Measurements from ENCODE around the gene CLDN2. TPM values are rescaled to one million over a fixed set of nuclear protein-coding genes. Genes with fewer than 3 reads are reported as not detected.

The CLDN2 gene
- polyA plus RNA-seq, 3 donors = not detected

- WGBS (ENCODE audit: insufficient coverage) = no CpG with 5 or more reads among the region's 2 CpGs
- Mint-ChIP-seq H3K27me3 (ENCODE audit: low read depth in 3 of 3) (no peaks in the 10 kb centered on the region), H3K4me1 (peaks cover 4% of the 10 kb centered on the region), H3K4me3 (no peak overlapping the region), H3K9me3 (no peaks in the 10 kb centered on the region), H3K36me3 (no peaks in the 10 kb centered on the region), H3K27ac (no peak overlapping the region)
- no peaks in the 10 kb centered on the region for H3K9me3 ChIP-seq (replicated peaks in 1 of 2; ENCODE audit: control insufficient read depth in 1 of 2, insufficient read depth in 1 of 2, low read length in 2 of 2)
- no peak overlapping the region for H3K27ac ChIP-seq (ENCODE audit: low read depth in 1 of 2, low read length in 2 of 2)
- no peaks in the 10 kb centered on the region for H3K36me3 ChIP-seq (replicated peaks in 1 of 2; ENCODE audit: control insufficient read depth in 1 of 2, insufficient read depth in 2 of 2, low read length in 2 of 2)
- no peaks in the 10 kb centered on the region for H3K4me1 ChIP-seq (ENCODE audit: control insufficient read depth in 1 of 2, insufficient read depth in 2 of 2, low read length in 2 of 2)
- H3K4me2 ChIP-seq (replicated peaks; ENCODE audit: extremely low read depth, low read length, poor library complexity, severe bottlenecking) = no peak overlapping the region
- no peak for TF ChIP-seq CTCF (IDR thresholded peaks at IDR 0.05)
- no peak overlapping the region for H3K9ac ChIP-seq (ENCODE audit: insufficient read depth, low read length, poor library complexity, severe bottlenecking)
- no peaks in the 10 kb centered on the region for H3K27me3 ChIP-seq (ENCODE audit: control insufficient read depth in 2 of 2, insufficient read depth in 2 of 2, low read length in 2 of 2)
- intact Hi-C loops (cut with micrococcal nuclease) = no loop called here
- no peak overlapping the region for H3K4me3 ChIP-seq (replicated peaks in 1 of 3; ENCODE audit: low read depth in 2 of 3, low read length in 3 of 3)
- DNase-seq = no peak
- no peak overlapping the region for H2AFZ ChIP-seq (ENCODE audit: insufficient read depth, low read depth, low read length, poor library complexity, severe bottlenecking)
- H3K79me2 ChIP-seq (ENCODE audit: insufficient read depth, low read length) = no peaks in the 10 kb centered on the region
- no peaks in the 10 kb centered on the region for H4K20me1 ChIP-seq (ENCODE audit: insufficient read depth, low read length)
These were observed 30.2 kb downstream of the CLDN2 start for GRCh38 chrX:106950381-106950780.

DNA sequence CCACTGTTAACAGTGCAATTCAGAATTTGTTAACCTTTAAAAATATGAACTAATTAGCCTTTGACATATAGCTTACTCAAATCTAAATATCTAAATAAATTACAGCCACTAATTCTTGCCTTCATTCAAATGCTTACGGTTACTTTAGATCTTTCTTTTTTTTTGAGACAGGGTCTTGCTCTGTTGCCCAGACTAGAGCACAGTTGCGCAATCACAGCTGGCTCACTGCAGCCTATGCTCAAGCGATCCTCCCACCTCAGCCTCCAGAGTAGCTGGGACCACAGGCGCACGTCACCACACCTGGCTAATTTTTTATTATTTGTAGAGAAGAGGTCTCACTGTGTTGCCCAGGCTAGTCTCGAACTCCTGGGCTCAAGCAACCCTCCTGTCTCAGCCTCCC, 31.0 kb downstream of the CLDN2 start:
- H3K4me3 ChIP-seq (replicated peaks in 1 of 3; ENCODE audit: low read depth in 2 of 3, low read length in 3 of 3) = no peak overlapping the region
- no peaks in the 10 kb centered on the region for H4K20me1 ChIP-seq (ENCODE audit: insufficient read depth, low read length)
- peaks cover 4% of the 10 kb centered on the region for H3K4me1 Mint-ChIP-seq
- DNase-seq = no peak
- H3K4me3 Mint-ChIP-seq = no peak overlapping the region
- no peaks in the 10 kb centered on the region for H3K27me3 ChIP-seq (ENCODE audit: control insufficient read depth in 2 of 2, insufficient read depth in 2 of 2, low read length in 2 of 2)
- H3K79me2 ChIP-seq (ENCODE audit: insufficient read depth, low read length) = no peaks in the 10 kb centered on the region
- H2AFZ ChIP-seq (ENCODE audit: insufficient read depth, low read depth, low read length, poor library complexity, severe bottlenecking) = no peak overlapping the region
- H3K9ac ChIP-seq (ENCODE audit: insufficient read depth, low read length, poor library complexity, severe bottlenecking) = no peak overlapping the region
- H3K36me3 ChIP-seq (replicated peaks in 1 of 2; ENCODE audit: control insufficient read depth in 1 of 2, insufficient read depth in 2 of 2, low read length in 2 of 2) = no peaks in the 10 kb centered on the region
- H3K27ac ChIP-seq (ENCODE audit: low read depth in 1 of 2, low read length in 2 of 2) = no peak overlapping the region
- TF ChIP-seq CTCF (IDR thresholded peaks at IDR 0.05) = no peak
- no peaks in the 10 kb centered on the region for H3K9me3 ChIP-seq (replicated peaks in 1 of 2; ENCODE audit: control insufficient read depth in 1 of 2, insufficient read depth in 1 of 2, low read length in 2 of 2)
- no peak overlapping the region for H3K27ac Mint-ChIP-seq
- no peak overlapping the region for H3K4me2 ChIP-seq (replicated peaks; ENCODE audit: extremely low read depth, low read length, poor library complexity, severe bottlenecking)
- H3K4me1 ChIP-seq (ENCODE audit: control insufficient read depth in 1 of 2, insufficient read depth in 2 of 2, low read length in 2 of 2) = no peaks in the 10 kb centered on the region
- no peaks in the 10 kb centered on the region for H3K36me3 Mint-ChIP-seq
- intact Hi-C loops (cut with micrococcal nuclease) = no loop called here
- H3K9me3 Mint-ChIP-seq = no peaks in the 10 kb centered on the region
- H3K27me3 Mint-ChIP-seq (ENCODE audit: low read depth in 3 of 3) = no peaks in the 10 kb centered on the region
- WGBS (ENCODE audit: insufficient coverage) = no CpG with 5 or more reads among the region's 6 CpGs
